K562 (cell line): ENCODE measurements around the gene DPH5. TPM values are rescaled to one million over a fixed set of nuclear protein-coding genes. Genes with fewer than 3 reads are reported as not detected.
A peak's percentile ranks its signal among the peaks of the same experiment; 100 is the strongest.

Experiments used
- ATAC-seq: fragments of 200-7000 bp; cut with Tn5 transposase; 3 replicates; pipeline ENCODE4 v1.9.1; 2020; ENCODE audit warnings: moderate library complexity
- BruUV-seq: library from RNA; stranded (reverse); fragments of 400-500 nt; replicated peaks from 2 replicates; lab custom pipeline; 2021; lab: Mats Ljungman, UMichigan
- CTCF ChIA-PET: fragments of 300-600 bp; formaldehyde crosslinking; extraction: SDS; loops from one replicate; lab custom pipeline; 2021; ENCODE audit warnings: low intra/inter-chr PET ratio; lab: Yijun Ruan, JAX
- POLR2A ChIA-PET: fragments of 300-600, 350-650 bp; sonication (Branson Sonifier 250); formaldehyde crosslinking; extraction: SDS; loops from one replicate; lab custom pipeline; 2021; ENCODE audit warnings: antibody characterized with exemption, inconsistent platforms; lab: Yijun Ruan, JAX
- DNase-seq, 4 experiments: peaks; one replicate each; pipeline versions ENCODE4 v3.0.0 to v3.0.0-alpha.2; 2011 to 2018; ENCODE audit warnings: low spot score in 3 of 4, mixed read lengths in 3 of 4; ENCODE audit errors: extremely low read depth in 1 of 4
- FAIRE-seq: peaks from 2 replicates; lab custom pipeline; 2011; peaks lifted over from hg19 to GRCh38; lab: Jason Lieb, UNC
- H2AFZ ChIP-seq: 2 replicates; pipeline ENCODE4 v1.6.0; 2011; ENCODE audit warnings: low read depth, low read length, control low read depth, inconsistent platforms
- H3K27ac ChIP-seq: fragments of 200-600 bp; 3 replicates; pipeline ENCODE4 v1.8.0; 2011; ENCODE audit warnings: low read depth, mild to moderate bottlenecking, control low read depth, inconsistent platforms, low read length, moderate library complexity, mixed read lengths; ENCODE audit errors: extremely low read depth
- H3K27me3 ChIP-seq, 2 experiments: fragments of 300-600 bp in 1 of 2; 2 replicates in 1 of 2; 3 replicates in 1 of 2; pipeline versions ENCODE4 v1.6.0 to v1.8.0; 2011; ENCODE audit warnings: inconsistent platforms in 2 of 2, low read length in 2 of 2, mild to moderate bottlenecking in 1 of 2, mixed read lengths in 1 of 2, moderate library complexity in 1 of 2; ENCODE audit not compliant: control insufficient read depth in 2 of 2, insufficient read depth in 2 of 2
- H3K36me3 ChIP-seq: fragments of 300-600 bp; 3 replicates; pipeline ENCODE4 v1.8.0; 2011; ENCODE audit warnings: mild to moderate bottlenecking, low read length, inconsistent platforms; ENCODE audit not compliant: control insufficient read depth, insufficient read depth
- H3K4me1 ChIP-seq, 2 experiments: fragments of 200-600 bp in 1 of 2; replicated peaks in 1 of 2; 2 replicates in 1 of 2; 3 replicates in 1 of 2; pipeline versions ENCODE4 v1.5.1 to v1.8.0; 2011; ENCODE audit warnings: inconsistent platforms in 2 of 2, low read length in 2 of 2, mild to moderate bottlenecking in 1 of 2, mixed read lengths in 1 of 2, moderate library complexity in 1 of 2; ENCODE audit not compliant: control insufficient read depth in 2 of 2, insufficient read depth in 2 of 2
- H3K4me2 ChIP-seq: 2 replicates; pipeline ENCODE4 v1.6.1; 2011; ENCODE audit warnings: low read length, control low read depth, inconsistent platforms, mixed read lengths; ENCODE audit not compliant: insufficient read depth
- H3K4me3 ChIP-seq: fragments of 200-600 bp; sonication (generic), shearing (Covaris generic); 2 replicates; pipeline ENCODE4 v1.5.1; 2016; ENCODE audit warnings: control low read depth, inconsistent platforms
- H3K79me2 ChIP-seq: fragments of 200-600 bp; 3 replicates; pipeline ENCODE4 v1.8.0; 2011; ENCODE audit warnings: low read length, inconsistent platforms; ENCODE audit not compliant: control insufficient read depth, insufficient read depth
- H3K9ac ChIP-seq, 2 experiments: 2 replicates each; pipeline versions ENCODE4 v1.6.0 to v1.6.1; 2011; ENCODE audit warnings: low read depth in 2 of 2, low read length in 2 of 2, control low read depth in 1 of 2, inconsistent platforms in 1 of 2, mild to moderate bottlenecking in 1 of 2, mixed read lengths in 1 of 2; ENCODE audit not compliant: insufficient read depth in 1 of 2
- H3K9me1 ChIP-seq: one replicate; pipeline ENCODE4 v1.6.0; 2011; ENCODE audit warnings: inconsistent platforms, mild to moderate bottlenecking, low read length, moderate library complexity; ENCODE audit not compliant: control insufficient read depth, insufficient read depth
- H3K9me3 ChIP-seq: replicated peaks from 2 replicates; pipeline ENCODE4 v1.5.1; 2011; ENCODE audit warnings: low read depth, low read length, inconsistent platforms; ENCODE audit not compliant: control insufficient read depth, insufficient read depth
- H4K20me1 ChIP-seq: replicated peaks from 2 replicates; pipeline ENCODE4 v1.6.1; 2011; ENCODE audit warnings: low read length, inconsistent platforms, mixed read lengths; ENCODE audit not compliant: control insufficient read depth, insufficient read depth
- ARID1B ChIP-seq: fragments of 450-650 bp; IDR thresholded peaks from 2 replicates; pipeline ENCODE4 v1.6.1; 2016; ENCODE audit warnings: antibody characterized with exemption, mild to moderate bottlenecking, inconsistent platforms
- ARNT ChIP-seq, 2 experiments: fragments of 450-650 bp; IDR thresholded peaks; 2 replicates each; pipeline ENCODE4 v1.6.1; 2016; ENCODE audit warnings: mild to moderate bottlenecking in 1 of 2
- BCL6 ChIP-seq: fragments of 250-450 bp; sonication (Bioruptor Pico); IDR thresholded peaks from 2 replicates; pipeline ENCODE4 v1.4.0; 2020
- HSF4 ChIP-seq: fragments of 250-450 bp; sonication (Bioruptor Pico); IDR thresholded peaks from 2 replicates; pipeline ENCODE4 v2.1.2; 2022; ENCODE audit warnings: mild to moderate bottlenecking, moderate library complexity, borderline replicate concordance
- MAFG ChIP-seq: fragments of 450-650 bp; conservative IDR thresholded peaks from 2 replicates; pipeline ENCODE4 v1.6.1; 2016; ENCODE audit warnings: missing genetic modification characterization, missing compliant biosample characterization
- MECOM ChIP-seq: fragments of 250-450 bp; sonication (Bioruptor Pico); IDR thresholded peaks from 2 replicates; pipeline ENCODE4 v1.8.0; 2022; ENCODE audit warnings: inconsistent platforms
- MEIS2 ChIP-seq: fragments of 450-650 bp; IDR thresholded peaks from 2 replicates; pipeline ENCODE4 v1.6.1; 2014; ENCODE audit warnings: mild to moderate bottlenecking; ENCODE audit not compliant: partially characterized antibody
- NFE2 ChIP-seq: IDR thresholded peaks from 2 replicates; pipeline ENCODE4 v1.6.1; 2014; ENCODE audit warnings: antibody characterized with exemption, low read depth
- PTTG1 ChIP-seq: fragments of 450-650 bp; IDR thresholded peaks from 2 replicates; pipeline ENCODE4 v1.6.1; 2016; ENCODE audit warnings: low read depth, mild to moderate bottlenecking, missing genetic modification characterization, missing compliant biosample characterization
- SRSF1 ChIP-seq: fragments of 200-400 bp; formaldehyde crosslinking; IDR thresholded peaks from 2 replicates; pipeline ENCODE4 v1.6.1; 2017; ENCODE audit warnings: mild to moderate bottlenecking, low read depth, low read length, moderate library complexity
- SRSF9 ChIP-seq: fragments of 200-400 bp; formaldehyde crosslinking; IDR thresholded peaks from 2 replicates; pipeline ENCODE4 v1.6.1; 2017; ENCODE audit warnings: low read depth, low read length, borderline replicate concordance
- TAF9B ChIP-seq: fragments of 450-650 bp; IDR thresholded peaks from 2 replicates; pipeline ENCODE4 v1.6.1; 2018; ENCODE audit warnings: mild to moderate bottlenecking; ENCODE audit not compliant: partially characterized antibody
- TBP ChIP-seq: optimal IDR thresholded peaks from 2 replicates; pipeline ENCODE3; 2011; ENCODE audit warnings: low read depth, low read length, improper control_type of control experiment
- ZNF239 ChIP-seq: fragments of 250-450 bp; sonication (Bioruptor Pico); IDR thresholded peaks from 2 replicates; pipeline ENCODE4 v1.4.0; 2020; ENCODE audit warnings: mild to moderate bottlenecking
- ZNF785 ChIP-seq: fragments of 250-450 bp; sonication (Bioruptor Pico); IDR thresholded peaks from 2 replicates; pipeline ENCODE4 v1.4.0; 2020; ENCODE audit warnings: mild to moderate bottlenecking
- WGBS: fragments of 100-300 bp; shearing (Covaris generic); methylation state at CpG from one replicate; pipeline ENCODE4 v1.1.6; 2016; ENCODE audit warnings: low coverage, mixed read lengths; ENCODE audit not compliant: insufficient coverage; ENCODE audit errors: missing lambda C conversion rate; 5-methylcytosine and 5-hydroxymethylcytosine counted together
- in situ Hi-C: fragments of 300-500 bp; cut with MboI; formaldehyde crosslinking; loops from 4 replicates; pipeline ENCODE4 v1.15.0; 2018; ENCODE audit warnings: inconsistent platforms, mixed read lengths
- intact Hi-C: fragments of 100-400 bp; cut with micrococcal nuclease; formaldehyde crosslinking; loops from 2 replicates; pipeline ENCODE4 v1.14.2; 2022
- polyA plus RNA-seq, 8 experiments: library from polyadenylated mRNA; depleted of rRNA in 4 of 8; stranded (reverse) in 5 of 8; unstranded in 3 of 8; fragments of >200 nt; fragmentation: Nextera tagmentation in 2 of 8; fragmentation: Illumina TruSeq in 1 of 8; extraction: Ambion mirVana in 2 of 8; extraction: Trizol in 1 of 8; gene quantifications; 2 replicates each; pipeline versions ENCODE4 v1.2.1 to v1.2.3, GENCODE V29; 2011 to 2014; ENCODE audit warnings: inconsistent platforms in 1 of 8, missing spikeins in 1 of 8
- total RNA-seq, 7 experiments: library from RNA; depleted of rRNA in 6 of 7; stranded (reverse); fragments of >200 nt in 6 of 7; fragmentation: Illumina TruSeq in 2 of 7; extraction: Trizol in 2 of 7; gene quantifications; 2 replicates each; pipeline versions ENCODE4 v1.2.1 to v1.2.3, GENCODE V29; 2011 to 2021; ENCODE audit warnings: low replicate concordance in 1 of 7
- TF ChIP-seq, protein P1 (sequence below), 2 experiments: fragments of 200-800 bp in 1 of 2; sonication (Bioruptor generic) in 1 of 2; sonication (generic) in 1 of 2; formaldehyde crosslinking in 1 of 2; IDR thresholded peaks in 1 of 2; conservative IDR thresholded peaks in 1 of 2; 2 replicates each; pipeline versions ENCODE4 v1.5.0 to v1.6.1; 2016 to 2020; ENCODE audit warnings: missing compliant biosample characterization in 1 of 2, missing genetic modification characterization in 1 of 2, missing genetic modification reagents in 1 of 2
- TF ChIP-seq, protein P2 (sequence below): IDR thresholded peaks from 2 replicates; pipeline ENCODE4 v1.6.1; 2011; ENCODE audit warnings: borderline replicate concordance, low read depth, mild to moderate bottlenecking, moderate library complexity, low read length; ENCODE audit not compliant: insufficient read depth, poor library complexity, severe bottlenecking

DPH5 gene
- total and polyA plus RNA-seq, 9 of the 15 experiments (the other 6 are each of a cell fraction or from before 2014, with no cell fraction given): 37.6 to 159 (median 89.7) TPM

DNA sequence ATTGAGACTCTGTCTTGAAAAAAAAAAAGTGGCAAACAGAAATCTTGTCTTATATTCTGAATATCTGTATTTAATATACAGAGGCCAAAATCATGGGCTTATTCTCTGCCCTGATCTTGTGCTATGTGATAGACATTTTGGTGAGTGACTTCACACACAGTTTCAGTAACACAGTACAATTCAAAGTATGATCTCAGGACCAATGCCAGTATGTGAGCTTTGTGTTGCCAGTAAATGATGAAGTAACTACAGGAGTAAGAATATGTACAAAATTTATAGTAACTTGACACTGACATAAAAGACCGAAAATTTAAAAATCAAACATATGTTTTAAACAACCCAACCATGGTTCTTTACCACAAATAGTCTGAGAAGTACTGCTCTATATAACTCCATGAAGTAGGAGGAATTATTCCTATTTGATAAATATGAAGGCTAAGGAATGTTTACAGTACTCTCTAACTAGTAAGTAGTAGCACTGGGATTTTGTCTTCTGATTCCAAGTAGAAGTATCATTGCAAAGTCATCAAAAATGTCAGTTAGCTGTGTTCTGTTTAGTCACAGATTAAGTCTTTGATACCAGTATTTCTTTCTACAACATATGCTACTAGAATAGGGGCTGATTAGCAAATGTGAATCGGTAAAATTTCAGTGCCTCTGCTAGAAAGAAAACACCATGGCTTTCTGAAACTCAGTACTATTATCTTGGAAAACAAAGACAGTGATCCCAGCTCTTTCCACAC, 25.3 kb downstream of the DPH5 start:
- no peak overlapping the region for H3K4me3 ChIP-seq
- FAIRE-seq (no peak), ATAC-seq (peak; percentile 54; the same call in 2 of the 3 replicates), DNase-seq (peak in 1 of 4 experiments; percentile 12)
- POLR2A ChIA-PET: interaction anchor here (0.8 kb wide), 1 partner anchor 20 kb away, joined by 3 read pairs; no protein-coding TSS in a partner anchor
- peaks cover 82% of the 10 kb centered on the region; the same call in 2 of the 3 replicates for H3K36me3 ChIP-seq
- H3K9me1 ChIP-seq: no peaks in the 10 kb centered on the region
- H3K79me2 ChIP-seq: no peaks in the 10 kb centered on the region
- peak overlapping the region; percentile 58; the same call in 2 of the 3 replicates for H3K27ac ChIP-seq
- no TSS peak for BruUV-seq
- no peaks in the 10 kb centered on the region for H4K20me1 ChIP-seq
- no peaks in the 10 kb centered on the region for H3K9me3 ChIP-seq
- no peak overlapping the region for H2AFZ ChIP-seq
- intact Hi-C loops: no loop called here
- CTCF ChIA-PET: no interaction called here
- in situ Hi-C loops: no loop called here
- no peak overlapping the region for H3K9ac ChIP-seq
- H3K4me1 ChIP-seq: peaks cover 5 to 20% of the 10 kb centered on the region in 2 experiments; a peak in 4 of 5 replicates
- no peaks in the 10 kb centered on the region for H3K27me3 ChIP-seq
- H3K4me2 ChIP-seq: peak overlapping the region; percentile 10; the same call in 1 of the 2 replicates
- WGBS: 41% methylated on average over 2 of the region's 2 CpGs
- TF ChIP-seq SRSF9 (no peak), NFE2 (peak; percentile 63; the same call in 1 of the 2 replicates), ARID1B (peak; percentile 54; the same call in 1 of the 2 replicates), HSF4 (no peak), ARNT (IDR thresholded peaks at IDR 0.05) (0 out of 4 replicates have a peak, but pooled peaks of 1 of the 2 experiments have one; percentile 44), ZNF239 (CRISPR knock-in tag) (no peak), TBP (no peak), MECOM (CRISPR knock-in tag) (no peak), SRSF1 (no peak), MEIS2 (peak; percentile 38), MAFG (tag) (peak; percentile 92), BCL6 (CRISPR knock-in tag) (no peak), PTTG1 (no peak), ZNF785 (CRISPR knock-in tag) (no peak), TAF9B (no peak)
- TF ChIP-seq, protein P1, sequence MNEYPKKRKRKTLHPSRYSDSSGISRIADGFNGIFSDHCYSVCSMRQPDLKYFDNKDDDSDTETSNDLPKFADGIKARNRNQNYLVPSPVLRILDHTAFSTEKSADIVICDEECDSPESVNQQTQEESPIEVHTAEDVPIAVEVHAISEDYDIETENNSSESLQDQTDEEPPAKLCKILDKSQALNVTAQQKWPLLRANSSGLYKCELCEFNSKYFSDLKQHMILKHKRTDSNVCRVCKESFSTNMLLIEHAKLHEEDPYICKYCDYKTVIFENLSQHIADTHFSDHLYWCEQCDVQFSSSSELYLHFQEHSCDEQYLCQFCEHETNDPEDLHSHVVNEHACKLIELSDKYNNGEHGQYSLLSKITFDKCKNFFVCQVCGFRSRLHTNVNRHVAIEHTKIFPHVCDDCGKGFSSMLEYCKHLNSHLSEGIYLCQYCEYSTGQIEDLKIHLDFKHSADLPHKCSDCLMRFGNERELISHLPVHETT (CRISPR knock-in tag; conservative IDR thresholded peaks at IDR 0.05 in 1 of 2, IDR thresholded peaks at IDR 0.05 in 1 of 2): peak in 1 of 2 experiments; percentile 36; a peak in 1 of 4 replicates
- TF ChIP-seq, protein P2, sequence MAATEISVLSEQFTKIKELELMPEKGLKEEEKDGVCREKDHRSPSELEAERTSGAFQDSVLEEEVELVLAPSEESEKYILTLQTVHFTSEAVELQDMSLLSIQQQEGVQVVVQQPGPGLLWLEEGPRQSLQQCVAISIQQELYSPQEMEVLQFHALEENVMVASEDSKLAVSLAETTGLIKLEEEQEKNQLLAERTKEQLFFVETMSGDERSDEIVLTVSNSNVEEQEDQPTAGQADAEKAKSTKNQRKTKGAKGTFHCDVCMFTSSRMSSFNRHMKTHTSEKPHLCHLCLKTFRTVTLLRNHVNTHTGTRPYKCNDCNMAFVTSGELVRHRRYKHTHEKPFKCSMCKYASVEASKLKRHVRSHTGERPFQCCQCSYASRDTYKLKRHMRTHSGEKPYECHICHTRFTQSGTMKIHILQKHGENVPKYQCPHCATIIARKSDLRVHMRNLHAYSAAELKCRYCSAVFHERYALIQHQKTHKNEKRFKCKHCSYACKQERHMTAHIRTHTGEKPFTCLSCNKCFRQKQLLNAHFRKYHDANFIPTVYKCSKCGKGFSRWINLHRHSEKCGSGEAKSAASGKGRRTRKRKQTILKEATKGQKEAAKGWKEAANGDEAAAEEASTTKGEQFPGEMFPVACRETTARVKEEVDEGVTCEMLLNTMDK: no peak
